Esophagus muscularis mucosa (tissue), 4 donors: Measurements from ENCODE around the gene MAGI1. TPM values are rescaled to one million over a fixed set of nuclear protein-coding genes. Genes with fewer than 3 reads are reported as not detected.

Source experiments
- DNase-seq: peaks from one replicate; pipeline ENCODE4 v3.0.0-alpha.2; 2017; ENCODE audit errors: extremely low spot score
- H3K27ac ChIP-seq, 4 donors: fragments of 200-600 bp; sonication (generic); replicated peaks in 1 of 4; 1 replicate in 3 of 4; 2 replicates in 1 of 4; pipeline ENCODE4 v1.5.1; 2016 to 2019; ENCODE audit warnings: mild to moderate bottlenecking in 1 of 4
- H3K27me3 ChIP-seq, 4 donors: fragments of 200-600 bp; sonication (generic); one replicate each; pipeline versions ENCODE4 v1.5.1 to v1.6.0; 2016 to 2019
- H3K36me3 ChIP-seq, 4 donors: fragments of 200-600 bp; sonication (generic); one replicate each; pipeline ENCODE4 v1.5.1; 2016 to 2019
- H3K4me1 ChIP-seq, 4 donors: fragments of 200-600 bp; sonication (generic); one replicate each; pipeline ENCODE4 v1.5.1; 2016 to 2019
- H3K4me3 ChIP-seq, 4 donors: fragments of 200-600 bp; sonication (generic); 1 replicate in 2 of 4; 2 replicates in 2 of 4; pipeline ENCODE4 v1.5.1; 2016 to 2019; ENCODE audit warnings: mild to moderate bottlenecking in 4 of 4, moderate library complexity in 1 of 4
- H3K9me3 ChIP-seq, 4 donors: fragments of 200-600 bp; sonication (generic); 1 replicate in 3 of 4; 2 replicates in 1 of 4; pipeline ENCODE4 v1.5.1; 2016 to 2019
- CTCF ChIP-seq, 3 experiments: fragments of 200-600 bp in 2 of 3; fragments of 450-650 bp in 1 of 3; sonication (generic) in 2 of 3; IDR thresholded peaks; one replicate each; pipeline ENCODE4 v1.5.1; 2017 to 2019; ENCODE audit warnings: antibody characterized with exemption in 3 of 3, mild to moderate bottlenecking in 2 of 3, moderate library complexity in 1 of 3
- EP300 ChIP-seq: sonication (generic); formaldehyde crosslinking; IDR thresholded peaks from one replicate; pipeline ENCODE4 v1.6.1; 2017; ENCODE audit warnings: antibody characterized with exemption
- POLR2A ChIP-seq: fragments of 450-650 bp; IDR thresholded peaks from one replicate; pipeline ENCODE4 v1.6.1; 2017; ENCODE audit warnings: antibody characterized with exemption, moderate library complexity, mild to moderate bottlenecking, low read depth
- POLR2AphosphoS5 ChIP-seq, 2 donors: sonication (generic); formaldehyde crosslinking; IDR thresholded peaks; one replicate each; pipeline ENCODE4 v1.6.1; 2017; ENCODE audit warnings: antibody characterized with exemption in 2 of 2
- WGBS: methylation state at CpG from one replicate; pipeline ENCODE4 v1.1.5; 2018; 5-methylcytosine and 5-hydroxymethylcytosine counted together
- intact Hi-C: fragments of 100-400 bp; cut with DNase I; formaldehyde crosslinking; loops from one replicate; pipeline ENCODE4 v1.15.1; 2023
- total RNA-seq, 4 donors: library from RNA; depleted of rRNA; stranded (reverse); fragments of >200 nt; gene quantifications; one replicate each; pipeline versions ENCODE4 v1.1.0 to v1.2.1, GENCODE V29; 2016

Gene MAGI1
- total RNA-seq, 4 donors from 2014 or later, result 17.1 to 35.1 (median 25.2) TPM

GRCh38 chr3:65564483-65564882 lies 474.2 kb downstream of the MAGI1 start:
- Histone ChIP-seq H3K4me1 (peaks cover 12 to 27% (median 15%) of the 10 kb centered on the region in 4 donors), H3K9me3 (no peaks in the 10 kb centered on the region), H3K4me3 (no peak overlapping the region), H3K36me3 (no peaks in the 10 kb centered on the region), H3K27me3 (no peaks in the 10 kb centered on the region), H3K27ac (no peak overlapping the region)
- no peak for DNase-seq
- intact Hi-C loops, result no loop called here
- 65% methylated on average over 3 of the region's 3 CpGs for WGBS
- TF ChIP-seq CTCF (IDR thresholded peaks at IDR 0.05) (no peak), EP300 (no peak), POLR2A (no peak), POLR2AphosphoS5 (IDR thresholded peaks at IDR 0.05) (no peak)

GRCh38 chr3:65563861-65564260 lies 474.9 kb downstream of the MAGI1 start:
- intact Hi-C loops, result no loop called here
- H3K4me1 ChIP-seq, result peaks cover 8 to 24% (median 10%) of the 10 kb centered on the region in 4 donors
- H3K9me3 ChIP-seq, result no peaks in the 10 kb centered on the region
- no peak for DNase-seq
- no peak for TF ChIP-seq EP300
- TF ChIP-seq POLR2AphosphoS5 (IDR thresholded peaks at IDR 0.05), result no peak
- TF ChIP-seq POLR2A, result no peak
- no peak for TF ChIP-seq CTCF (IDR thresholded peaks at IDR 0.05)
- no peaks in the 10 kb centered on the region for H3K27me3 ChIP-seq
- H3K27ac ChIP-seq, result no peak overlapping the region
- H3K4me3 ChIP-seq, result no peak overlapping the region
- 88% methylated on average over 5 of the region's 5 CpGs for WGBS
- H3K36me3 ChIP-seq, result no peaks in the 10 kb centered on the region

GRCh38 chr3:65562447-65562846 lies 476.3 kb downstream of the MAGI1 start:
- H3K27me3 ChIP-seq, result no peaks in the 10 kb centered on the region
- H3K4me3 ChIP-seq, result no peak overlapping the region
- 95% methylated on average over 2 of the region's 2 CpGs for WGBS
- DNase-seq, result no peak
- H3K9me3 ChIP-seq, result no peaks in the 10 kb centered on the region
- TF ChIP-seq EP300 (no peak), POLR2A (no peak), POLR2AphosphoS5 (IDR thresholded peaks at IDR 0.05) (no peak), CTCF (IDR thresholded peaks at IDR 0.05) (no peak)
- H3K27ac ChIP-seq, result no peak overlapping the region
- intact Hi-C loops, result no loop called here
- peaks cover 0 to 20% (median 1%) of the 10 kb centered on the region in 4 donors for H3K4me1 ChIP-seq
- no peaks in the 10 kb centered on the region for H3K36me3 ChIP-seq

- H3K27me3 ChIP-seq, result no peaks in the 10 kb centered on the region
- H3K27ac ChIP-seq, result no peak overlapping the region
- no peaks in the 10 kb centered on the region for H3K9me3 ChIP-seq
- no peak for DNase-seq
- no peak overlapping the region for H3K4me3 ChIP-seq
- TF ChIP-seq POLR2AphosphoS5 (IDR thresholded peaks at IDR 0.05) (no peak), CTCF (IDR thresholded peaks at IDR 0.05) (no peak), EP300 (no peak), POLR2A (no peak)
- WGBS, result 88% methylated on average over 3 of the region's 3 CpGs
- H3K4me1 ChIP-seq, result peaks cover 0 to 28% (median 1%) of the 10 kb centered on the region in 4 donors
- H3K36me3 ChIP-seq, result no peaks in the 10 kb centered on the region
- intact Hi-C loops, result no loop called here
Measured at GRCh38 chr3:65561617-65562016, 477.1 kb downstream of the MAGI1 start.

- no peaks in the 10 kb centered on the region for H3K36me3 ChIP-seq
- 95% methylated on average over 4 of the region's 4 CpGs for WGBS
- H3K4me1 ChIP-seq, result peaks cover 0 to 25% (median 1%) of the 10 kb centered on the region in 4 donors
- intact Hi-C loops, result no loop called here
- H3K4me3 ChIP-seq, result no peak overlapping the region
- no peak for TF ChIP-seq CTCF (IDR thresholded peaks at IDR 0.05)
- no peak for TF ChIP-seq EP300
- TF ChIP-seq POLR2AphosphoS5 (IDR thresholded peaks at IDR 0.05), result no peak
- no peak for TF ChIP-seq POLR2A
- no peaks in the 10 kb centered on the region for H3K27me3 ChIP-seq
- DNase-seq, result no peak
- no peaks in the 10 kb centered on the region for H3K9me3 ChIP-seq
- H3K27ac ChIP-seq, result no peak overlapping the region
Measured at GRCh38 chr3:65560901-65561300, 477.8 kb downstream of the MAGI1 start.
